NCI-H2029 (cell line): ENCODE results near the gene EYS.
"Not testable (repeated sequence)": the region's sequence is repeated elsewhere in the genome, so short reads cannot be mapped to it uniquely, and the experiment has no call there.

Experiments
- DNase-seq: peaks from one replicate; lab custom pipeline; 2025; lab: John Stamatoyannopoulos, UW

The EYS gene

GRCh38 chr6:63817492-63818050 is 1889.5 kb downstream of the EYS start:
- DNase-seq: no peak

DNA sequence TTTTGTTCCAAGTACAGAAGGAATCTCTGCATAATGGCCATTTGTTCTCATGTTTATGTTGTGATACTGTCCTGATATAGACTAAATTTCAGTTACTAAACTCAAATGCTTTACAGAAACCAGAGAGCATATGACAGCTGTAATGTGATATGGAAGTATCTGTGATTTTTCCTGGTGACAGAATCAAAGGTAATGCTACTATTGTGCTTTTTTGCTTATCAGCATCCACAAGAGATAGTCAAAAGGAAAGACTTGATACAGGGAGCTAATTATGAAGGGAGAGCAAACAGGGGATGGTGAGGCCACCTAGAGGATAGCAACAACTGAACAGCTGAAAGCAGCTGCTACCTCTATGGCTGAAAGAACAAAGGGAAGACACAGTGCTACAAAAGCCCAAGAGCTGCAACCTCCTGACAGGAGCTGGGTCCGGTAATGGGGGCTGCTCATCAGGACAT is 1890.0 kb downstream of the EYS start:
- no peak for DNase-seq

- no peak for DNase-seq
These were observed 1890.5 kb downstream of the EYS start for GRCh38 chr6:63816401-63816981.

DNA sequence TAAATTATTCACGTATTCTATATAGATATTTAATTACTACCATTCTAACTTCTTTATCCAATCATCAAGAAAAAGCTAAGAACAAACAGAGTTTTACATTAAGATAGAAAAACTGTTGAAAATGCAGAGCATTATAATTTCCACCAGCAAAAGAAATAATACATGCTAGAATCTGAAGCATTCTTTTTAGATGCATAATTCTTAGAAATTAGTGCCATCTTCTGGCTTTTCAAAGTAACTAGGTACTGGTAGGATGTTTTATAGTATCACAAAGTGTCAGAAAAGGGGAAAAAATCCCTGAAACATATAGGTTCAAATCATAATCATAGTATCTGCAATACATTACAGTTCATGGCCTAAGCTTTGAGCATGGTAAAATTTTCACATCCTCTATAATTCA is 1892.6 kb downstream of the EYS start:
- DNase-seq: no peak

DNA sequence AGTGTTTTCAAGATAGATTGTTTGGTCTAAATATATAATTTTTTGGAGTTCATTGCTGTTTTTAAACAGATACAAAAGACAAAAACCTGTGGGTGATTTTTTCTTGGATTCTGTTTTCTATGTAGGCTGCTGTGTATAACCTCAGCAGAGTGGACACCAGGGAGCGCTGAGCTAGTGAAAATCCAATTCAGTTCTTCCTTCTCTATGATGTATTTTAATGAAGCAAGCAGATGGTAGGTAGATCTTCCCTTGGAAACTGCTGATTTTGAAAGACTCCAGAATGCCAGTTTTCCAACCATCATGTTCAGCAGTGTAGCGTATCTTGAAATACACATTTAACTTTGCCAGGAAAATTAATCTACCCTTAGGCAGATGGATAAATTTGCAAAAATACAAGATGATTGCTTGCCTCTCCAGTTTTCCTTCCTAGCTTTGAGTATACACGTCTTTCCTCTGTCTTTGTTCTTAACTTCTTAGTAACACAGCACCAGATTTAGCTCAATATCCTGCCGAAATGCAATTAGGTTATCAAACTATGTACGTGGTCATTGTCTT is 1893.4 kb downstream of the EYS start:
- no peak for DNase-seq

DNA sequence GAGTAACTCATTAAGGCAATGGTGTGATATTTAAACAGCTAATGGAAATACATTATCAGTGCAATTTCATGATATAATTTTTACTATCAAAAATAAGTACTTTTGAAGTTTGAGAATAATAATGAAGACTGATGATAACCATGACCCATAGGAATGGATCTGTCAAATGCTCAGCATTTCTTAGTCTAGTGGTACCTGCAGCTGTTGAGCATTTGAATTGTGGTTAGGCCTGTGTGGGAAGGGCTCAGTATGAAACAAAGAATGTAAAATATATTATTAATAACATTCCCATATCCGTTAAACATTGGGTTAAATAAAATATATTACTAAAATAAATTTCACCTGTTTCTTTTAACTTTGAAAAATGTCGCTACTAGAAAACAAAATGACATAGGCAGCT is 1898.5 kb downstream of the EYS start:
- no peak for DNase-seq

- DNase-seq: no peak
These were observed 1900.0 kb downstream of the EYS start for GRCh38 chr6:63807056-63807455.

GRCh38 chr6:63806573-63806913 is 1900.5 kb downstream of the EYS start:
- DNase-seq: no peak

- no peak for DNase-seq
These were observed 1901.0 kb downstream of the EYS start for GRCh38 chr6:63805808-63806572.

- DNase-seq: no peak
These were observed 1901.7 kb downstream of the EYS start for GRCh38 chr6:63805345-63805744.

- no peak for DNase-seq
These were observed 1902.6 kb downstream of the EYS start for GRCh38 chr6:63804381-63804956.

GRCh38 chr6:63803371-63803770 is 1903.7 kb downstream of the EYS start:
- no peak for DNase-seq

DNA sequence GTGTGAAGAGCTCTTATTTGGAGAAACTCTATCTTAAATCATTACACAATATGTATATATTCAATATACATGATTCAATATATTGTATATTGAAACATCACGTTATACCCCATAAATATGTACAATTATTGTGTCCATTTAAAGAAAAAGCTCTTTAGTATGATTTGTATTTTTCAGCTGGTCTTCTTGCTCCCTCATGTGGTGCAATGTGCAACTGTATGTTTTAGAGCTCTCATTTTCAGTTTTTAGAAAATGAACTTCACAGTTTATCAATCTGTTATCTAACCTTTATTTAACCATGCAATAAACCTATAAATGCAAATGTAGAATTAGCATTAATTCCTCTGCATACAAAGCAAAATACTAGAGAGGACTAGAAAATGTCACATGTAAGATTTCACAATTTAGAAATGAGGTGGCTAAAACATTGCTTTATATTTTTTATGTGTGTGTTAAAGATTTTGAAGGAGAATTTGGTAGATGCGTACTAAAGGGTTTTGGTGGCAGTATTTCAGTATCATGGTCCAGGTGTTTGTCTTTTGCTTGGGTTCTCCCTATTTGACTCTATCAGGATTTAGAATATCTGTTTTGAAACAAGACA is 1904.3 kb downstream of the EYS start:
- no peak for DNase-seq

DNA sequence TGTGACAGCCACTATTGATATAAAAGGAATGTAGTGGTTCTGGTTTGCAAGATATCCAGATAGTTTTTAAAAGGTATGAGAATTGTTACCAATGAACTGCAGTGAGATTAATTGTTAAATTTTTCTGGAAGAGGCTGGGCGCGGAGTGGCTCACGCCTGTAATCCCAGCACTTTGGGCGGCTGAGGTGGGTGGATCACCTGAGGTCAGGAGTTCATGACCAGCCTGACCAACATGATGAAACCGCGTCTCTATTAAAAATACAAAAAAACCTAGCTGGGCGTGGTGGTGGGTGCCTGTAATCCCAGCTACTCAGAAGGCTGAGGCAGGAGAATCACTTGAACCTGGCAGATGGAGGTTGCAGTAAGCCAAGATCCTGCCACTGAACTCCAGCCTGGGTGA is 1906.6 kb downstream of the EYS start:
- DNase-seq: not testable (repeated sequence)

GRCh38 chr6:63799813-63800212 is 1907.2 kb downstream of the EYS start:
- no peak for DNase-seq

- no peak for DNase-seq
These were observed 1907.7 kb downstream of the EYS start for GRCh38 chr6:63799313-63799712.

- DNase-seq: no peak
These were observed 1908.6 kb downstream of the EYS start for GRCh38 chr6:63798378-63798777.

- DNase-seq: no peak
These were observed 1909.3 kb downstream of the EYS start for GRCh38 chr6:63797721-63798120.

GRCh38 chr6:63795826-63796225 is 1911.2 kb downstream of the EYS start:
- DNase-seq: no peak

GRCh38 chr6:63795006-63795405 is 1912.0 kb downstream of the EYS start:
- no peak for DNase-seq

DNA sequence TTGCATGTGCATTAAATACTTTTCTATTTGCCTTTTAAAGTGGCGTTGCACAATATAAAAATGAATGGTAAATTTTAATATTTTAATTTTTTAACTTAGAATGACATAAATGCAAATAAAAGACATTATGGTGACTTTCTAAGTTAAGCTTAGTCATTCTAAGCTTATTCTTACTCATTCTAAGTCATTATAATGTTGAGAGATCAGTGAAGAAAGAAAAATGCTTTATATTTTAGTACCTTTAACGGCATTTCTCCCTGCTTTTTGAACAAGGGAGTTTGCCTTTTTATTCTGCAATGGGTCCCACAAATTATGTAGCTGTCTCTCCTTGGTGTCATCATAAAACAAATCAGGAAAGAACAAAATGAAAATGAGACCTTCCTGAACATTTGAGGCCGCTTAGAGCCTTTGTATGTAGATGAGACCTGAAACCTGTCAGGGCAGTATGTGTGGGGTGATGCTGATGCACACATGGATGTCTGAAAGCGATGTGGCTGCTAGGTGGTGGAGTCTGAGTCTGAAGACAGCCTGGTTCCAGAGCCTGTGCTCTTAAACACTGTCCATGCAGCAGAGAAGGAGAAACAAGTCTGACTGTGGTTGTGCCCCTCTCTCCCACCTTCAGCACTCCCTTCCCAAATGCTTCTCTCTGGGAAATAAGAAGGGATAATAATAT is 1913.4 kb downstream of the EYS start:
- DNase-seq: no peak
